Measurements from ENCODE around the gene CDK8.

CDK8 gene

GRCh38 chr13:26390203-26390602, 136.3 kb downstream of the CDK8 start:
- DNase-seq = no peak

- DNase-seq = no peak
These were observed 146.6 kb downstream of the CDK8 start for GRCh38 chr13:26400545-26400944.

DNA sequence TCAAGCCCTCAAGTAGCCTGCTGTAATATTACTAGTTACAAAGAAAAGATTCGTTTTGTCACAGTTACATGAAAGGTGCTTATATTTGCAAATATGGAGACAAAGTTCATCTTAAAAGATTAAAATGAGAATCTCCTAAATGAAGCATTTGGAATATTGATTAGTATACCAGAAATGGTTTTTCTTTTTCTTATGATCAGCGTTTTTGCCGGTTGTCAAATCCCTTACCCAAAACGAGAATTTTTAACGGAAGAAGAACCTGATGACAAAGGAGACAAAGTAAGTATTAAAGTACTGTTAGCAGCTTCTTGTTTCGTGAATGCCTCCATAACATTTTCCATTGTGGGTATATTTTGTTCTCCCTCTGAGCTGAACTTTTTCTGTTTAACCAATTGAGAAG, 147.1 kb downstream of the CDK8 start:
- no peak for DNase-seq

DNA sequence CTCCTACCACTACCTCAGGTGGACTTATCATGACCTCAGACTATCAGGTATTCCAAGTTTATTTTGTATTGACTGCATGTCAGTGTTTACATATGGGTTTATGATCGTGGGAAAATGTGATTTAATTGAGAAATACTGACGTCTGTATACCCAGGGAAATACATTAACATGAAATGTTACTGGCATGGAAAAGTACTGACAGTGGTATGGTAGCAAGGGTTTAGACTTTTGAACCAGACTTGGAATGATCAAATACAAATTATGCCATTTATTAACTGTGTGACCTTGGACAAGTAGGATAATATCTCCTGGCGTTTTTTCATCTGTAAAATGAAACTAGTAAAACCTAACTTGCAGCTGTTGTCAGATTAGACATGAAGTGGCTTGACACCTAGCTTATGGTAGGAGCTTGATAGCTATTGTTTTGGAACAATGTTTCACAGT, 147.7 kb downstream of the CDK8 start:
- DNase-seq = no peak

GRCh38 chr13:26406791-26407190, 152.9 kb downstream of the CDK8 start:
- DNase-seq = no peak

DNA sequence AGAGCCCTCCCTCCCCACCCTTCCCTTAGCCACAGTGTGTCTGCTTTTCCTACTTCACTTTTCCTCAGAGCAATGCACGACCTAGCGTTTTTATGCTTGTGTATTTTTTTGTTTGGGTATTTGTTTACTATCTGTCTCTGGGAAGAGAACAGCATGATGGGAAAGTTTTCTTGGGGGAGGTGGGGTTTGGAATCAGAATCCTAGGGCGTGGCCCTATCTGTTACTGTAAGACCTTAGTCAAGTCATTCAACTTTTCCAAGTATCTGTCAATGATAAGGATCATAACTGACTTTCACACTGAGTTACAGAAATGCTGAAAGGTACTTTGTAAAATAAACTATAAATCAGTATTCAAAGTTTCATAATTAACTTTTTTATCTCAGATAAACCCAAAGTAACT, 157.3 kb downstream of the CDK8 start:
- DNase-seq = no peak

DNA sequence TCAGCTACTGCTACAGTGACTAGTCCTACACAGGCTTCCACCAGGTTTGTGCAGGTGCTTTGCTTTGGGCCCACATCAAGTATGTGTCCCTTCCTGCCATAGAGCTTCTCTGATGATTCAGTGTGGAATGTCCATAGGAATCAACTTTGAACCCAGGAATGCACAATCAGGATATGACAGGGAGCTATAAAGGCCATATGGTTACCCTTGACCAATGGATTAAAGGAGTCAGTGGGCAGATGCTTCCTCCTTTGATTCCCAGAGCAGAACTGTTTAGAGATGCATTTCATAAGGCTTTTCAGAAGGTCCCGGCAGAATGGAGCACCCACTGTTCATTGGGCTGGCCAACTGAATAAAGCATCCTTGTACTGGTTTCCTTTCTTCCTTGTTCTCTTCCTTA, 158.3 kb downstream of the CDK8 start:
- no peak for DNase-seq

DNA sequence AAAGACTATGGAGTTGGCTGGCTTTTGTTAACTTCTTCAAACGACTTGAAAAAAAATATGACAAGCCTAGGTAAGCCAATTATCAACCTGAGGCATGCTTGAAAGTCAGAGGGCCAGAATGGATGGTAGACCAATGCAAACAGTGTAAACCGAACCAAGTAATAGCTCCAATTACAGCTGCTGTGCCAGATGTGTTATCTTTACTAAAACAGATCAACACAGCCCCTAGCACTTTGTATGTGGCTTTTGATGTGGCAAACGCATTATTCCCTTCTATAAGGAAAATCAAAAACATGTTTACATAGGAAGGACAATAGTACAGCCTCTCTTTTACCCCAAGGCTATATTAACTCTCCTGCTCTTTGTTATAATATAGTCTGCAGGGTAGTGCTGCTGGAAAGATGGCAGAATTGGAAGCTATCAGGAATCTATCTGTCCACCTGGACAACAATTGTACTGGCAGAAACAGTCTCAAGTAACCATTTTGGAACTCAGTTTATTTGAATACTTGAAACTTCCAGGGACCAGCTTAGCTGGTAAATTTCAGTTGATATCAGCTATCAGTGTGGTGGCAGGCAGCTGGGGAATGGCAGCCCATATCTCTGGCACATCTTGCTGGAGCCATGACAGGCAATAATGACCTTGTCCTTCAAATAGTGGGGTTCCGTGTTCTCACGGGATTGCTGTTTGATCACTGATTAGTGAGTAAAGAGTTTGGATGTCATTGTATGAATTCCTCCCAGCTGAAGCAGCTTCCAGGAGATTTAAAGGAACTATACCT, 159.2 kb downstream of the CDK8 start:
- no peak for DNase-seq

DNA sequence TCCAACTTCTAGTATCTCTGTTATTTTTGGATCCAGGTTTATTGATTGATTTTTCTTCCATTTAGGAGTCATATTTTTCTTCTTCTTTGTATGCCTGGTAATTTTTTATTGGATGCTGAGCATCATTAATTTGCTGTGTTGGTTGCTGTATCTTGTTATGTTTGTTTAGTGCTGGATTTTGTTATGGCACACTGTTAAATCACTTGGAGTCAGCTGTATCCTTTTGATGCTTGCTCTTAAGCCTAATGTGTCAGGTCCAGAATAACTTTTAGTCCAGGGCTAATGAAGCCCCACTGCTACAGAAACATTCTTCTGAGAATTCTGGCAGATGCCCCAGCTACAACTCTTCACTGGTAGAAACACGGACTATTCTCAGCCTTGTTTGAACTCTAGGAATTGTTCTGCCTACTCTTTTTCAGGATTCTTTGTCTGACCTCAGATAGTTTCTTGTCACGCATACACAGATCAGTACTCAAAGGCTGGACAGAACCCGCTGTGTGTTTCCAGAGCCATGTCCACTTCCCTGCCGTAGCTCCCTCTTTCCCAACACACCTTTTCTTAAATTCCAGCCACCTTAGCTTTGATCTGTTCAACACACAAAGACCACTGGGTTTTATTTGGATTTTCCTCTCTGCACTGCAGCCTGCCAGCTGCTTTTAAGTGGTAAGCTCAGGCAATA, 166.5 kb downstream of the CDK8 start:
- no peak for DNase-seq

- DNase-seq = no peak
These were observed 168.1 kb downstream of the CDK8 start for GRCh38 chr13:26422036-26422435.

DNA sequence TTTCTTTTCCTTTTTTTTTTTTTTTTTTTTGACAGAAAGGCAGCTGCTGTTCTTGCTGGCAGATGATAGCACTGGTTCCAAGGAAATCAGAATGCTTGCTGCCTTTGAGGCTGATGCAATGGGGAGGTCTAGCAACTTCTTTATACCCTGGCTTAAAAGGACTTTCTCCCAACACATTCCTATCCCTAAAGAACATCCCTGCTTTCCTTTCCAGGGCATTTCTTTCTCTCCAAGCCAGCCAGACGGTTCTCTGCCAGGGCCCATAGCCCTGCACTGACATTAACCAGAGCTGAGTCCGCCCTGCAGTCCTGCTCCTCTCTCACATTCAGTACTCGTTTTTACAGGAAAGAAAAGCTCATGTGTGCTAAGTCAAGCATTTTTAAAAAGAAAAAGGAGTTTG, 169.7 kb downstream of the CDK8 start:
- no peak for DNase-seq

GRCh38 chr13:26424181-26424580, 170.3 kb downstream of the CDK8 start:
- no peak for DNase-seq

DNA sequence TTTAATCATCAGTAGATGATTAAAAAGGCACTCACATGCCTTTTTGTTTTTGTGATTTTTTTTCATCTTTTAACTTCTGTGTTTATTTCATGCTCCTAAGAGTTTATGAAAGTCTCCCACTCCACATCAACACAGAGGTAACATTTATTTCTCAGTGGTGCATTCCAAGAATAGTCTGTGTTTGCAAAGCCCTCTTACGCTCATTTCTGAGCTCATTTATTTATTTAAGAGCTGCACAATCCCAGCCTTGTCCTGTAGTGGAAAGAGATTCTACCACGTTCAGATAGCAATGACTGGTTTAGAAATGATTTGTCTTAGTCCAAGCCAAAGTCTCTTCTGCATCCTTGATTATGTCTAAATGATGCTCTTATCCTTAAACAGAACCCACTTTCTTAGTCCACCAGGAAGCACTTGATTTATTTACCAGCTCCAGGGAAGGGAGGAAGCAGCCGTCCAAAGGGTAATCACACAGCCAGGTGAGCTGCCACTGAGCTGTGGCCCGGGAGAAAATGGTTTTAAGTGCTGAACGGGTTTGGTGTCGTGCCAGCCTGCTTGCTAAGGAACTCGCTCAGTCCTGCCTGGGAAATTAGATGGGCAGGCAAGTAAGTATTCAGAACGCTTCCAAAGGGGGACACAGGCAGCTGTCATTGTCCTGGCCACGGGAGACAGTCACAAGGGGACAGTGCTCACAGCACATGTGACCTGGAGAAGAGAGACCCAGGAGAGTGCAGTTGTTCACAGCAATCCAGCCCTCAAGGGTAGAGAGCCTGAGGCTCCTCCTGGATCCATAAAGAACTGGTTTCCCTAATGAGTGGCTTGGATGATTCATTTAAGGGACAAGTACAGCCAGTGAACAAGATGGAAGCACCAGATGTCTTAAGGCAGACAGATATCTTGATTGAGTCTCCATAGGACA, 171.8 kb downstream of the CDK8 start:
- DNase-seq = no peak

GRCh38 chr13:26433776-26434175, 179.8 kb downstream of the CDK8 start:
- no peak for DNase-seq

DNA sequence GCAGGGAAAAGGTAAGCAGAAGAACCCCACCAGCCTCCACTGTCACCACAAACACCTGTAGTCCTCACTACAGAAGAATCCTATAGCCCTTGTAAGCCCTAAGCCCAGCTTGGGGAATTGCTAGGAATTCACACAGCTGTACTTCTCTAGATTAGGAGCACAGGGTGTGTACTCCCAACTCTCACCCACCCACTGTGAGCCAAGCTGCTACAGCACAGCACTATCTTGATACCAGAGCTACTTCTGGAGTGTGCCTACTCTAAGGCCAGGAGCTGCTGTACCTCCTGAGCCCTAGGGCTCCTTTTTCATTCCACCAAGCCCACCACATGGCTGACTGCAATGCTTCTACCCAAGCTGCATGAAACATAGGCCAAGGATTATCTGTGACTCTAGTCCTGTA, 181.2 kb downstream of the CDK8 start:
- no peak for DNase-seq

GRCh38 chr13:26435646-26436045, 181.7 kb downstream of the CDK8 start:
- no peak for DNase-seq

DNA sequence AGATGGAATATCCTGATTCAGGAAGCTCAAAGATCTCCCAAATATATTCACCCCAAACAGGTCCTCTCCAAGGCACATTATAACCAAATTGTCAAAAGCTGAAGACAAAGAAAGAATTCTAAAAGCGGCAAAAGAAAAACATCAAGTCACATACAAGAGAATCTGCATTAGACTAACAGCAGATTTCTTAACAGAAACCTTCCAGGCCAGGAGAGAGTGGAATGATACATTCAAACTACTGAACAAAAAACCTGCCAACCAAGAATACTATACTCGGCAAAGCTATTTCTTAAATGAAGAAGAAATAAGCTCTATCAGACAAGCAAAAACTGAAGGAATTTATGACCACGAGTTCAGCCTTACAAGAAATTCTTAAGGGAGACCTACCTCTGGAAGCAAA, 183.0 kb downstream of the CDK8 start:
- DNase-seq = no peak

GRCh38 chr13:26440111-26440510, 186.2 kb downstream of the CDK8 start:
- no peak for DNase-seq

- DNase-seq = no peak
These were observed 187.5 kb downstream of the CDK8 start for GRCh38 chr13:26441476-26441875.

GRCh38 chr13:26442541-26442940, 188.6 kb downstream of the CDK8 start:
- no peak for DNase-seq

- no peak for DNase-seq
These were observed 191.2 kb downstream of the CDK8 start for GRCh38 chr13:26445092-26445491.

- no peak for DNase-seq
These were observed 192.8 kb downstream of the CDK8 start for GRCh38 chr13:26446751-26447150.

- no peak for DNase-seq
These were observed 194.1 kb downstream of the CDK8 start for GRCh38 chr13:26448032-26448431.

Measured in NCI-H1048 (cell line).